ENCODE results near the gene OR2T34. TPM values are rescaled to one million over a fixed set of nuclear protein-coding genes. Genes with fewer than 3 reads are reported as not detected.
"Not testable (repeated sequence)": the region's sequence is repeated elsewhere in the genome, so short reads cannot be mapped to it uniquely, and the experiment has no call there.

Gene OR2T34
- total RNA-seq, 2 experiments from 2014 or later, result not detected

GRCh38 chr1:248585266-248585665 lies 10.7 kb upstream of the OR2T34 start:
- ATAC-seq (ENCODE audit: low read depth) (no peak), DNase-seq (no peak)
- no peak overlapping the region for H3K4me3 Mint-ChIP-seq
- H3K9me3 Mint-ChIP-seq, result peaks cover 2% of the 10 kb centered on the region
- H3K36me3 Mint-ChIP-seq, result no peaks in the 10 kb centered on the region
- POLR2A ChIA-PET, result no interaction called here
- H3K27me3 Mint-ChIP-seq, result no peaks in the 10 kb centered on the region
- no peak overlapping the region for H3K27ac Mint-ChIP-seq
- H3K4me1 Mint-ChIP-seq, result peaks cover 2% of the 10 kb centered on the region

DNA sequence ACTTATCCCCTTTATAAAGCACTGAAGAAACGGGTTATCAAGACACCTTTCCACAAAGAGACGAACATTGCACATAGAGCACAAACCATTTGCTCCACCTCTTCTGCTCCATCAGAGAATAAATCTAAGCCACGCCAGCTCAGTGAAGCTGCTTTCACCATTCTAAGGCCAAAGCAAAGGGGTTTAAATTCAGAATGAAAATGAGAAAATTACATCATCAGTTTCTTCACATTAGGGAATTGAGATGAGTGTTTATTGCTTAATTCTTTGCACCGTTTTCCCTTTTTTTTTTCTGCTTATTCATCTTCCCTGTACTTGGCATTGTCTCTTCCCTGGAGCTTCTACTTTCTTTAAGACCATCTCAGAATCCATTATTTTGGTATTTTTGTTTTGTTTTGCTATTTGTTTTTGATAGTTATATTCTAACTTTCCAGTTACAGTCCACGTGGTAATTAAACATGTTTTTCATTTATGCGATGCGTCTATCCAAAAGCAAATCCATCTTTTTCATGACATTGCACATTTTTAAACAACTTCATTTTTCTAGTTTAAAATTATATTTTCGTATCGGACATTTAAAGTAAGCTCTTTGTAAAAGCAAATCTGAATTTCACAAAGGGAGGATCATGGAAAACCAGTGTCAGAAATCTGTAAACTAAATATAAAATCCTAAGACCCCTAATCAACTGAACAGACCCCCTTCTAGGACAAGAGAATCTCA lies 1.9 kb upstream of the OR2T34 start:
- DNase-seq (no peak), ATAC-seq (ENCODE audit: low read depth) (no peak)
- Mint-ChIP-seq H3K27me3 (peaks cover 1% of the 10 kb centered on the region), H3K4me1 (no peaks in the 10 kb centered on the region), H3K9me3 (no peaks in the 10 kb centered on the region), H3K4me3 (no peak overlapping the region), H3K36me3 (no peaks in the 10 kb centered on the region), H3K27ac (no peak overlapping the region)
- POLR2A ChIA-PET, result no interaction called here

GRCh38 chr1:248573856-248574255 lies 701 bp downstream of the OR2T34 start:
- H3K27ac Mint-ChIP-seq; H3K4me1 Mint-ChIP-seq; DNase-seq; H3K4me3 Mint-ChIP-seq; POLR2A ChIA-PET; H3K36me3 Mint-ChIP-seq; H3K27me3 Mint-ChIP-seq; H3K9me3 Mint-ChIP-seq; ATAC-seq (ENCODE audit: low read depth): not testable (repeated sequence)

DNA sequence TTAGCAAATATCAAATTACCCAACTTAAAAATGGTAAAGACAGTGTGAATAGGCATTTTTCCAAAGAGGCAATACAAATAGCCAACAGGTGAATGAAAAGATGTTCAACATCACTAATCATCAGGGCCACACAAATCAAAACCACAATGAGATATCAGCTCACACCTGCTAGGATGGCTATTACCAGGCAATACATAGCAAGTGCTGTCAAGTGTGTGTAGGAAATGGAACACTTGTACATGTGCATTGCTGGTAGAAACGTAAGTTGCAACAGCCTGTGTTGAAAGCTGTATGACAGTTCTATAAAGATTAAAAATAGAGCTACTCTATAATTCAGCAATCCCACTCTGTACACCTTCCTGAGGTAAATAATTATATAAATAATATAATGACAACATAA lies 2.5 kb downstream of the OR2T34 start:
- H3K27ac Mint-ChIP-seq, H3K36me3 Mint-ChIP-seq, POLR2A ChIA-PET: not testable (repeated sequence)

DNA sequence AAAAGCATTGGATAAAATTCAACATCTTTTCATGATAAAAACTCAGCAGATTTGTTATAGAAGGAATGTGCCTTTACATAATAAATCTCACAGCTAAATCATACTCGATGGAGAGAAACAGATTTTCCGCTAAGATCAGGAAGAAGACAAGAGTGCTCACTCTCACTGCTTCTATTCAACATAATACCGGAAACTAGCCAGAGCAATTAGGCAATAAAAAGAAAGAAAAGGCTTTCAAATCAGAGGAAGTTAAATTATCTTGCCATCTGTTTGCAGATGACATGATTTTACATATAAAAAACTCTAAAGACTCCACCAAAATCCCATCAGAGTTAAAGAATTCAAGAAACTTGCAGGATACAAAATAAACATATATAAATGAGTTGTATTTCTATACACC lies 3.7 kb downstream of the OR2T34 start:
- H3K4me1 Mint-ChIP-seq; ATAC-seq (ENCODE audit: low read depth); H3K4me3 Mint-ChIP-seq; DNase-seq; POLR2A ChIA-PET; H3K27ac Mint-ChIP-seq; H3K9me3 Mint-ChIP-seq; H3K27me3 Mint-ChIP-seq; H3K36me3 Mint-ChIP-seq: not testable (repeated sequence)

More for the DNA sequence above, 2.5 kb downstream of the OR2T34 start:
- not testable (repeated sequence) for H3K4me1 Mint-ChIP-seq; H3K4me3 Mint-ChIP-seq; H3K9me3 Mint-ChIP-seq; DNase-seq; H3K27me3 Mint-ChIP-seq; ATAC-seq (ENCODE audit: low read depth)

GRCh38 chr1:248569049-248569448 lies 5.5 kb downstream of the OR2T34 start:
- not testable (repeated sequence) for H3K27ac Mint-ChIP-seq

DNA sequence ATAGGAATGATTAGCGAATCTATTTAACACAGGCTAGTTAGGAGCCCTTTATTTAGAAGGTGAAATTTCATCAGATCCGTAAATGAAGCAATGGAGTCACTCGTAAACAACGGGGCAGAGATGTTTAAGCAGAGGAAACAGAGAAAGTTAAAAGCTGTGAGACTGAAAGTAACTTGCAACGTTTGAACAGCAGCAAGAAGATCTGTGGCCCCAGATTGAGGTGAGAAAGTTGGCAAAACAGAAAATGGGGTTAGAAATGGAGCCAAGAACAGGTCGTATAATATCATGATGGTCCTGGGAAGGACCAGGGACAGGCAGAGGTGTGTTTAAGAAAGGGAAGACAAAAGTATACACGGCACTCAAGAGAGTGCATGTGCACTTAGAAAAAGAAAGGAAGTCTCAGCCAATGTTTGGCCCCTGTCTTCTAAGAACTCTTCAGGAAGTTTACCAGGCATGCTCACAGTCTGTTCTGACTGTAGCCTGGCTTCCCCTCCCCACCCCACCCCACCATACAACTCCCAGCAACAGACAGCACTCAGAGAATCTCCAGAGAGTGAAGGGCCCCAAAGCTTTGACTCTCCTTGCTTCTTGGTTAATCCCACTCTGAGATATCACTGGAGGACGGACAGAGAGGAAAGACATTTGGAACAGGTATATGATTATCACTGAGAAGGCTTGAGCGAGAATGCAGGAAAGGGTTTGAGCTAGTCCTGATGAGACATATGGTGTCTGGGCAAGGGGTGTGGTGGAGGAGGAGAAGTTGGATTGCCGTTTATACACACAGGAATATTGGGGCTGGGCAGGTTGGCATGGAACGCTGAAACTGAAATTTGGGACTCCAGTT lies 8.8 kb downstream of the OR2T34 start:
- POLR2A ChIA-PET, H3K4me1 Mint-ChIP-seq, DNase-seq, H3K36me3 Mint-ChIP-seq, H3K27me3 Mint-ChIP-seq, H3K9me3 Mint-ChIP-seq: not testable (repeated sequence)
- ATAC-seq (ENCODE audit: low read depth), result peak; percentile 97
- Mint-ChIP-seq H3K4me3 (peak overlapping the region; percentile 84), H3K27ac (peak overlapping the region; percentile 91)

More at GRCh38 chr1:248569049-248569448, 5.5 kb downstream of the OR2T34 start:
- ATAC-seq (ENCODE audit: low read depth); H3K9me3 Mint-ChIP-seq; H3K4me3 Mint-ChIP-seq; H3K27me3 Mint-ChIP-seq; H3K36me3 Mint-ChIP-seq; POLR2A ChIA-PET; H3K4me1 Mint-ChIP-seq; DNase-seq: not testable (repeated sequence)

GRCh38 chr1:248562672-248563071 lies 11.9 kb downstream of the OR2T34 start, which contains the start of gene OR2T29:
Gene OR2T29 (minus strand): TSS chr1:248562772. CDS start chr1:248559491, 3,281 bp downstream.
- POLR2A ChIA-PET; H3K4me3 Mint-ChIP-seq; ATAC-seq (ENCODE audit: low read depth): not testable (repeated sequence)

GRCh38 chr1:248551027-248551426 lies 23.5 kb downstream of the OR2T34 start:
- H3K27ac Mint-ChIP-seq; POLR2A ChIA-PET; H3K36me3 Mint-ChIP-seq; ATAC-seq (ENCODE audit: low read depth); DNase-seq; H3K4me3 Mint-ChIP-seq; H3K9me3 Mint-ChIP-seq; H3K27me3 Mint-ChIP-seq; H3K4me1 Mint-ChIP-seq: not testable (repeated sequence)

More at GRCh38 chr1:248562672-248563071, 11.9 kb downstream of the OR2T34 start, which contains the start of gene OR2T29:
- not testable (repeated sequence) for H3K36me3 Mint-ChIP-seq, H3K9me3 Mint-ChIP-seq, H3K27ac Mint-ChIP-seq, H3K4me1 Mint-ChIP-seq, DNase-seq, H3K27me3 Mint-ChIP-seq

DNA sequence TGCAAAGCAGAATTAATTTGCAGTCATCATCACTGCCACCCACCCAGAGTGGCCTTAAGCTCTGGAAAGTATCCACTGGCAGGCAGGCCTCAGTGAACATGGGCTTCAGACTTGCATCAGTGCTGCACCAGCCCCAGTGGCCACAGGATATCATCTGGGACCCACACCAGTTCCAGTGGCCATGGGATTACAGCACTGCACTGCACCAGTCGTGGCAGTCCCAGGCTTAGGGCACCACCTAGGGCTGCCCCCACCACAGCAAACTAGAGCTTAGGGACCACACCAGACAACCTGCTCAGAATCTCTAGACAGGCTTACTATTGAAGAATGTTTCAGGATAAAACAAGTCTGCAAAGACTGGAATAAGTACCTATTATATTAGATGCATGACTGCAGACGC lies 27.2 kb downstream of the OR2T34 start:
- H3K36me3 Mint-ChIP-seq; H3K27ac Mint-ChIP-seq; H3K4me3 Mint-ChIP-seq; POLR2A ChIA-PET; ATAC-seq (ENCODE audit: low read depth); H3K9me3 Mint-ChIP-seq; H3K27me3 Mint-ChIP-seq; H3K4me1 Mint-ChIP-seq; DNase-seq: not testable (repeated sequence)

DNA sequence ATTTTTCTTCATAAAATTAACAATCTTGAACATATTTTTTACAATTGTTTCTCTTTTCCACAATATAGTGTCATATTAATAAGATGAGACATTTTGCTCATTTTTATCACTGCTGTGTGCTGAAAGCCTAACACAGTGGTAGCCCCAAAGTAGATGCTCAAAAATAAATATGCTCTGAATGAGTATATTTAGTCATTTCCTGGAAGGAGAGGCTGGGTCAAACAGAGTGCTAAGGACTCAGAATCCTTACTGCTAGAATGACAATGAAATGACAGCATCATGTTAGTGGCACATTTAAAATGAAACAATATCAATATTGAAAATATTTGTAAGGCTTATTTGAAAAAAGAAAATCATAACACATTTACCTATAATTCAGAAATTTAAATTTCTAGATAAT lies 37.1 kb downstream of the OR2T34 start:
- ATAC-seq (ENCODE audit: low read depth), result peak; percentile 77
- POLR2A ChIA-PET, H3K4me1 Mint-ChIP-seq, H3K9me3 Mint-ChIP-seq, H3K4me3 Mint-ChIP-seq, H3K27ac Mint-ChIP-seq, DNase-seq, H3K36me3 Mint-ChIP-seq, H3K27me3 Mint-ChIP-seq: not testable (repeated sequence)
